ENCODE data around the gene FRMD6.

The FRMD6 gene

DNA sequence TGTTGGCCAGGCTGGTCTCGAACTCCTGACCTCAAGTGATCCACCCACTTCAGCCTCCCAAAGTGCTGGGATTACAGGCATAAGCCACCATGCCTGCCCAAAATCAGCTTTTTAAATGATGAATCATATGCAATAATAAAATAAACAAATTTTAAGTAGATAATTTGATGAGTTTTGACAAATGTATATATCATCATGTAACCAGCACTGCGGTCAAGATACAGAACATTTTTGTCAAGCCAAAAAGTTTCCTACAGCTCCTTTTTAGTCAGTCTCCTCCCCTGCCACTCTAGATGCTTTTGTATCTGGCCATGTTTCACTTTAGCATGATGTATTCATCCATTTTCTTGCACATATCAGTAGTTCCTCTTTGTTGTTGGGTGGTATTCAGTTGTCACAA is 17.2 kb downstream of the FRMD6 start:
- in situ Hi-C loops (cut with MboI; ENCODE audit: low pct_unique_long_range_greater_than_20kb, low sequenced_read_pairs, unreplicated experiment), result no loop called here
- TF ChIP-seq, protein P1, sequence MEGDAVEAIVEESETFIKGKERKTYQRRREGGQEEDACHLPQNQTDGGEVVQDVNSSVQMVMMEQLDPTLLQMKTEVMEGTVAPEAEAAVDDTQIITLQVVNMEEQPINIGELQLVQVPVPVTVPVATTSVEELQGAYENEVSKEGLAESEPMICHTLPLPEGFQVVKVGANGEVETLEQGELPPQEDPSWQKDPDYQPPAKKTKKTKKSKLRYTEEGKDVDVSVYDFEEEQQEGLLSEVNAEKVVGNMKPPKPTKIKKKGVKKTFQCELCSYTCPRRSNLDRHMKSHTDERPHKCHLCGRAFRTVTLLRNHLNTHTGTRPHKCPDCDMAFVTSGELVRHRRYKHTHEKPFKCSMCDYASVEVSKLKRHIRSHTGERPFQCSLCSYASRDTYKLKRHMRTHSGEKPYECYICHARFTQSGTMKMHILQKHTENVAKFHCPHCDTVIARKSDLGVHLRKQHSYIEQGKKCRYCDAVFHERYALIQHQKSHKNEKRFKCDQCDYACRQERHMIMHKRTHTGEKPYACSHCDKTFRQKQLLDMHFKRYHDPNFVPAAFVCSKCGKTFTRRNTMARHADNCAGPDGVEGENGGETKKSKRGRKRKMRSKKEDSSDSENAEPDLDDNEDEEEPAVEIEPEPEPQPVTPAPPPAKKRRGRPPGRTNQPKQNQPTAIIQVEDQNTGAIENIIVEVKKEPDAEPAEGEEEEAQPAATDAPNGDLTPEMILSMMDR (IDR thresholded peaks at IDR 0.05; ENCODE audit: extremely low read depth, insufficient read depth, missing control alignments), result no peak
- DNase-seq (ENCODE audit: low spot score), result no peak

DNA sequence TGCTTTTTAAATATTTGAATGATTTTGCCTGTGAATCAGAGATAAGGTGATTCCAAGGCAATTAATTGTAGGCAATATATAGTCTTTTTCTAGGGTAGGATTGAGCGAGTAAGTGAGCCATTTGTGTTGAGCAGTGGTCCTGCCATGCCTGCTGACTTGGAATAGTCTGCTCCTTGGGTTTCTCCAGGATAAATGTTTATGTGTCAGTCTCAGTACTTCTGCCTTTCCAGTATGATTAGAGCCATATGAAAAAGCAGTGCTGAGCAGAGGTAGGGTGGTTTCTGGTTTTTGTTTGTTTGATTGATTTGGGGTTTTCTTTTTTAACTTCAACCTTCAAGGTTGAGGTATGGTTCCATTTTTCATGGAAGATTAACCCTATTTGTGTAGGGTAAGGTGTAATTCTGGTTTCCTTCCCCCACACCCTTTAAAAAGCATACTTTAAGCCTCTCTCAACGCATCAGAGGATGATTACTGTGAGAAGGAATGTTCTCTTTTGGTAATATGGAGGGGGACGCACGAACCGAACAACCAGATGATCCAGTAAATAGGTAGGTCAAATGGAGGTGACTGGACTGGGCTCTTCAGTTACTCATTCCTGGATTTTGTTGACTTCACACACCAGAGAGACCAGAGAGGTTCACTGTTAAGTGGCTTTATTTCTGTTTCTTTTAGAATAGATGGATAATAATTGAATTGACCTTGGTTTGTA is 22.7 kb downstream of the FRMD6 start:
- DNase-seq (ENCODE audit: low spot score), result no peak
- in situ Hi-C loops (cut with MboI; ENCODE audit: low pct_unique_long_range_greater_than_20kb, low sequenced_read_pairs, unreplicated experiment), result no loop called here
- TF ChIP-seq, protein P1 (IDR thresholded peaks at IDR 0.05; ENCODE audit: extremely low read depth, insufficient read depth, missing control alignments), result no peak

DNA sequence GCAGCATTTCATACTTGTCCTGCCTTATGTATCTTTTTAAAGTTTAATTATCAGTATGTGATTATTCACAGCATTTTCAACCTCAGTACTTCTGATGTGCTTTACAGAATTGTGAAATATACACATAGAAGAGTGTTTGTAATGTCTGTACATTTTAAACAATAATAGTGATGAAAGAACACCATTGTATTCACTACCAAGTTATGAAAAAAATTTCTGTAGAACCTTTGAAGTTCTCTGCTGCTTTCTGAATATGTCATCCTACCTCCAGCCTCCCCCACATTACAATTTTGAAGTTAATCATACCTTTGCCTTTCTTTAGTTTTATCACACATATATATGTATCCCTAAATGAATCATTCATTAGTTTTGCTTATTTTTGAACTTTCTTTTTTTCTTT is 24.8 kb downstream of the FRMD6 start:
- in situ Hi-C loops (cut with MboI; ENCODE audit: low pct_unique_long_range_greater_than_20kb, low sequenced_read_pairs, unreplicated experiment), result no loop called here
- no peak for DNase-seq (ENCODE audit: low spot score)
- TF ChIP-seq, protein P1 (IDR thresholded peaks at IDR 0.05; ENCODE audit: extremely low read depth, insufficient read depth, missing control alignments), result no peak

DNA sequence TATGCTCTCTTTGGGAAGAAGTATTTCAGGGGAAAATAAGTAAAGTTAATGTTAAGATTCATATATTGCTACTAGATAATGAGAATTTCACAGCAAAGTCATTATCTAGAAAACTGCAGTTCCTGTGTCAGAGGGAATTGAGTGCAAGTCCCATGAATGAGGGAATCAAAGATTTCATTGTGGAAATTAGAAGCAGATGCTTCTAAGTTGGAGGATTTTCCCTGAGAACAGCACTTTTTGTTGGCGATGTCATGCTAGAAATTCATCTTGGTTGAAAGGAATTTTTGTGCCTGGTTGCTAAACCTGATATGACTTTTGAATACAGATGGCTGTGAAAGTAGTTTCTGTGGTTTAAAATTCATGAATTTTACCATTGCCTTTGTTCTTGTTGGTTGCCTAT is 25.6 kb downstream of the FRMD6 start:
- no peak for DNase-seq (ENCODE audit: low spot score)
- in situ Hi-C loops (cut with MboI; ENCODE audit: low pct_unique_long_range_greater_than_20kb, low sequenced_read_pairs, unreplicated experiment), result no loop called here
- TF ChIP-seq, protein P1 (IDR thresholded peaks at IDR 0.05; ENCODE audit: extremely low read depth, insufficient read depth, missing control alignments), result no peak

DNA sequence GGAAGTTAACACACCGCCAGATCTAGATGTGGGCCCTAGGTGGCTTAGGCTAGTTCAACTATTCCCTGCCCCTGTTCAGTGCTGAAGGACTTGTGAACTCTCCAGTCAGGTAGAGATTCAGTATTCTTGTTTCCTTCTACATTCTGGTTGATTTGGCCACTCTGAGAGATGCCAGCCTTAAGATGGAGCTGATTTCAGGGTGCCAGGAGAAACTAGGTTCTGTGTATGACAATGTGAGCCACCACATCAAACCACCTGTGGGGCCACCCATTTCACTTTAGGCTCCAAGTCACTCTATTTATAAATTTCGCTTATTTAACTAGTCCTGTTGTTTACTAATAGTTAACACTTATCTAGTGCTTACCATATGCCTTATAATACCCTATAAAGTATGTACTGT is 26.0 kb downstream of the FRMD6 start:
- in situ Hi-C loops (cut with MboI; ENCODE audit: low pct_unique_long_range_greater_than_20kb, low sequenced_read_pairs, unreplicated experiment), result no loop called here
- no peak for DNase-seq (ENCODE audit: low spot score)
- TF ChIP-seq, protein P1 (IDR thresholded peaks at IDR 0.05; ENCODE audit: extremely low read depth, insufficient read depth, missing control alignments), result no peak

DNA sequence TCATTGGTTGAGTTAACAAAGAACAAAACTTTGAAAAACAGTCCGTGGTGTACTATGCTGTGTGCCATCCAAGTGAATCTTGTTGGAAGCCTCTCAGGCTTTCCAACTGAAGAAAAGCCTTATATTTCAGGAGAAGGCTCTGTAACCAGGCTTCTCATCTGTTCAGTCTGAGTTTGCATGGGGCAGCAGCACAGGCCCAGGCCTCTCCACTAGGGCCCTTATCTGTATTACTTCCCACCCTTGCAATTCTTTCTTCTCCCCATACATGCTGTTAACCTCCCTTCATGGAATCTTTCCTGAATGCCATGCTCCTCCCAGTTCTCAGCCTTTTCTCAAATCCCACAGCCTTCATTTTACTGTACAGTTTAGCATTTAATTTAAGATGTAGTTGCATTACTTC is 28.3 kb downstream of the FRMD6 start:
- in situ Hi-C loops (cut with MboI; ENCODE audit: low pct_unique_long_range_greater_than_20kb, low sequenced_read_pairs, unreplicated experiment), result no loop called here
- DNase-seq (ENCODE audit: low spot score), result no peak

More for the DNA sequence above, 28.3 kb downstream of the FRMD6 start:
- TF ChIP-seq, protein P1 (IDR thresholded peaks at IDR 0.05; ENCODE audit: extremely low read depth, insufficient read depth, missing control alignments), result no peak

Data from GM13977 (cell line).